Mammary epithelial cell (primary cell): ENCODE data around the gene RBM17.

Source experiments
- CTCF ChIP-seq, 2 donors: IDR thresholded peaks in 1 of 2; conservative IDR thresholded peaks in 1 of 2; 2 replicates each; pipeline ENCODE4 v1.5.1; 2011 to 2012; ENCODE audit warnings: inconsistent platforms in 2 of 2, low read length in 2 of 2, mild to moderate bottlenecking in 2 of 2, control low read depth in 1 of 2, low read depth in 1 of 2; ENCODE audit not compliant: insufficient read depth in 1 of 2; ENCODE audit errors: extremely low read depth in 1 of 2
- EZH2 ChIP-seq: IDR thresholded peaks from 2 replicates; pipeline ENCODE4 v1.6.1; 2012; ENCODE audit warnings: low read length, inconsistent platforms, borderline replicate concordance

- no peak for TF ChIP-seq CTCF (conservative IDR thresholded peaks at IDR 0.05 in 1 of 2, IDR thresholded peaks at IDR 0.05 in 1 of 2; ENCODE audit: extremely low read depth in 1 of 2, insufficient read depth in 1 of 2, low read depth in 1 of 2, low read length in 2 of 2)
- no peak for TF ChIP-seq EZH2
These were observed 43.5 kb upstream of the RBM17 start for GRCh38 chr10:6045314-6045848.
